Muscle of arm (tissue), 12 donors: ENCODE measurements around the gene CDH13. TPM values are rescaled to one million over a fixed set of nuclear protein-coding genes. Genes with fewer than 3 reads are reported as not detected.

Experiments
- DNase-seq: peaks from one replicate; pipeline ENCODE4 v3.0.0-alpha.2; 2013
- polyA plus RNA-seq, 12 donors: library from polyadenylated mRNA; unstranded; fragments of 120-200 nt; gene quantifications; one replicate each; pipeline ENCODE4 v1.2.1, GENCODE V29; 2013; ENCODE audit not compliant: insufficient read length in 12 of 12

Gene CDH13
- polyA plus RNA-seq, 12 donors, result 28.8 to 58.8 (median 54.1) TPM; not detected in 1

GRCh38 chr16:83830091-83830768 lies 1203.5 kb downstream of the CDH13 start:
- no peak for DNase-seq

GRCh38 chr16:83830769-83831455 lies 1204.1 kb downstream of the CDH13 start:
- DNase-seq, result no peak

- no peak for DNase-seq
These were observed 1204.8 kb downstream of the CDH13 start for GRCh38 chr16:83831456-83831987.

GRCh38 chr16:83833921-83834320 lies 1207.2 kb downstream of the CDH13 start:
- DNase-seq, result no peak

GRCh38 chr16:83835586-83836566 lies 1209.1 kb downstream of the CDH13 start:
- no peak for DNase-seq

- no peak for DNase-seq
These were observed 1210.8 kb downstream of the CDH13 start for GRCh38 chr16:83837566-83837965.

GRCh38 chr16:83838151-83838550 lies 1211.4 kb downstream of the CDH13 start:
- DNase-seq, result no peak

- DNase-seq, result no peak
These were observed 1212.8 kb downstream of the CDH13 start for GRCh38 chr16:83839561-83839960.

- DNase-seq, result no peak
These were observed 1213.4 kb downstream of the CDH13 start for GRCh38 chr16:83840060-83840617.

GRCh38 chr16:83842291-83842690 lies 1215.5 kb downstream of the CDH13 start:
- no peak for DNase-seq

- no peak for DNase-seq
These were observed 1216.2 kb downstream of the CDH13 start for GRCh38 chr16:83842756-83843507.

- DNase-seq, result no peak
These were observed 1216.9 kb downstream of the CDH13 start for GRCh38 chr16:83843657-83844056.

GRCh38 chr16:83845263-83845662 lies 1218.5 kb downstream of the CDH13 start:
- DNase-seq, result no peak

GRCh38 chr16:83847371-83848225 lies 1220.8 kb downstream of the CDH13 start:
- DNase-seq, result no peak

- peak; percentile 73 for DNase-seq
These were observed 1222.7 kb downstream of the CDH13 start for GRCh38 chr16:83849421-83849820.
